ENCODE data around the gene ZNF414.
"Not testable (repeated sequence)": the region's sequence is repeated elsewhere in the genome, so short reads cannot be mapped to it uniquely, and the experiment has no call there.

ZNF414 gene

GRCh38 chr19:8517551-8518442, 3.8 kb upstream of the ZNF414 start:
- no peak for DNase-seq

DNA sequence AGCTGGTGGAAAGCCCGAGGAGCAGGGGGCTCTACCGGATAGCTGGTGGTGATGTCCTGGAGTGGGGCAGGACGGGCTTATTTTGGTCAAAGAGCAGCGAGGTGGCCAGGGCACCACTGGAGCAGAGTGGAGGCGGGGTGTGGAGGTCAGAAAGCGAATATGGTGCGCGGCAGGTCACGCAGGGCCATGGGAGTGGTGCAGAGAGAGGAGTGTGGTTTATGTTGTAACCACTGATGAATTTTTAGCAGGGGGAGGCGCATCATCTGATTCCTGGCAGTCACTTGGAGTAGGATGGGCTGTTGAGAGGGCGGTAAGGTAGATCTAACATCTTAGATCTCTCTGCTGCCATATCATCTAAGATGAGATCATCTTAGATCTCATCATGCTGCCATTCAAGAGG, 1.4 kb upstream of the ZNF414 start:
- no peak for DNase-seq

DNA sequence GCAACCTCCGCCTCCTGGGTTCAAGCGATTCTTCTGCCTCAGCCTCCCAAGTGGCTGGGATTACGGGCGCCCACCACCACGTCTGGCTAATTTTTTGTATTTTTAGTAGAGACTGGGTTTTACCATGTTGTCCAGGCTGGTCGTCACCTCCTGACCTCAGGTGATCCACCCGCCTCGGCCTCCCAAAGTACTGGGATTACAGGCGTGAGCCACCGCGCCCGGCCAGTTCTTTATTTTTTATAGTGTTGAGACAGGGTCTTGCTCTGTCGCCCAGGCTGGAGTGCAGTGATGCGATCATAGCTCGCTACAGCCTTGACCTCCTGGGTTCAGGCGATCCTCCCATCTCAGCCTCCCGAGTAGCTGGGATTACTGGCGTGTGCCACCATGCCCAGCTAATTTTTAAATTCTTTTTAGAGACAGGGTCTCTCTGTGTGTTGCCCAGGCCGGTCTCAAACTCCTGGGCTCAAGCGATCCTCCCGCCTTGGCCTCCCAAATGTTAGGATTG, 590 bp upstream of the ZNF414 start:
- not testable (repeated sequence) for DNase-seq

DNA sequence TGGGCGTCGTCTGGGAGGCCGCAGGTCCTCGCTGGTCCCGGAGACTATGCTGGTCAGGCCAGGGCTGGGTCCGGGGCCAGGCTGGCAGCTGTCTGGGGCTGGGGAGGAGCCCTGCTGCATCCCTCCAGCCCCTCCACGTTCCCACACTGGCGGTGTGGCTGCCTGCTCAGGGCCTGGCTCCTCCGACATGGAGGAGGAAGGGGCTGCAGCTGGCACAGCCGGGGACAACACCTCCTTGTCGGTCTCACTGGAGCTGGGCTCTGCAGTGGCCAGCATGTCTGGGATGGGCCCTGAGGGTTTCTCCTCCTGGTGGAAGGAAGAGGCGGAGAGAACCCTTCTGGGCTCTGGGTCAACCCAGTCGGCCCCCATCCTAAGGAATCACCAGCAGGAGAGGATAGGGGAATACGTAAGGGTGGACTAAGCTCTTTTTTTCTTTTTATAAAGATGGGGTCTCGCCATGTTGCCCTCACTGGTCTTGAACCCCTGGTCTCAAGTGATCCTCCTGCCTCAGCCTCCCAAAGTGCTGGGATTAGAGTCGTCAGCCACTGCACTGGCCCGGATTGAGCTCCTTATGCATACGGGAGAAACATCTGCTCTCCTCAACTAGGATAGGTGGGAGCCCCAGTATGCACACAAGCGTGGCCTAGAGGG, 806 bp downstream of the ZNF414 start:
- no peak for DNase-seq

DNA sequence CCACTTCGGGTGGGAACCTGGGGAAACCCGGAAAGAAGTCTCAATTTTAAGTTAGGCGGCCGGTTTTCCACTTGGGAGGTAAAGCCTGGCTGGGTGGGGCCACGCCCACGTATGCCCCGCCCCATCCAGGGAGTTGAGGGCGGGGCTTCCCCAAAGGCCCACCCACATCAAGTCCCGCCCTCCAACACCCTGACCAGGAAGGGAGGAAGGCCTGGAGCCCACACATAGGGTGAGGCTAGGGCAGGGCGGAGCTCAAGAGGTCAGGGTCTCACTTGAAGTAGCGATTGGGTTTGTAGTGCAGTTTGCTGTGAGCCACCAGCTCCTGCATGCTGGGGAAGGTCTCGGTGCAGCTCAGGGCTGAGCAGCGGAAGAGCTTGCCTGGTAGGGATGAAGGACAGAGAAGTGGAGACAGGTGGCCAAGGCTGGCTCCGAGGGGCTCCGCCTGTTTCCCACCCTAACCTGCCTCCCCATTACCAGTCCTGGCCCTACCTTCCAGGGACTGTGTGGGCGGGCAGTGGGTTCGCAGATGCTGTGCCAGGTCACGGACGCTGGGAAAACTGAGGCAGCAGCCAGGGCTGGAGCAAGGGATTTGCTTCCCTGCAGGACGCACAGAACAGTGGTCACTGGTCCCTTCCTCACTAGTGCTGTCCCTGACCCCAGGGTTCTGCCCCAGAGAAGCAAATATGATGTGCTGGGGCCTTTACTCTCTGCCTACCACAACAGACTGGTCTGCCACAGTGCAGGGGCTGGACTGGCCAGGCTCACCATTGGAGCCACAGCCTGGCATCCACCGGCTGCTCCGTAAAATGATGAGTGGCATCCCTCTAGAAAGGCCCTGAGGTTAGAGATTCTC, 1.6 kb downstream of the ZNF414 start:
- no peak for DNase-seq

DNA sequence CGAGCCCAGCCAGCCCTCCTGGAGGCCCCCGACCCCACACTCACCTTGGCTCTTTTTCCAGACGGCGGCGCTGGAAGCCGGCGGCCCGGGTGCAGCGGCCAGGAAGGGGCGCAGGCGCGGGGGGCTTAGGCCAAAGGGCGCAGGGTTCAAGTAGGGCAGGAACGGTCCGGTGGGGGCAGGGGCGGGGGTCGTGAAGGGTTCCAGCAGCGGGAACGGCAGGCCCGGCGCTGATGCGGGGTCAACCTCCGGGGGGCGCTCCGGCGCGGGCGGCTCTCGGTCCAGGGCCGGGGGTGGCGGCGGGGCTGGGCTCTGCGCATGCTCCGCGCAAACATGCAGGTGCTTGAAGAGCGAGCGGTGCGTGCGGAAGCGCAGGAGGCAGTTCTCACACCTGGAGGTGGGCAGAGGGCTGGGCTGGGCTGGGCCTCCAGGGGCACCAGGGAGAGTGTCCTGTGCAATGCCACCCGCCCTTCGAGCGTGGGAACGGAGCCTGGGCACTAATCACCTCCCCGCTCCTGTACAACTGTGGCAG, 2.3 kb downstream of the ZNF414 start:
- no peak for DNase-seq

DNA sequence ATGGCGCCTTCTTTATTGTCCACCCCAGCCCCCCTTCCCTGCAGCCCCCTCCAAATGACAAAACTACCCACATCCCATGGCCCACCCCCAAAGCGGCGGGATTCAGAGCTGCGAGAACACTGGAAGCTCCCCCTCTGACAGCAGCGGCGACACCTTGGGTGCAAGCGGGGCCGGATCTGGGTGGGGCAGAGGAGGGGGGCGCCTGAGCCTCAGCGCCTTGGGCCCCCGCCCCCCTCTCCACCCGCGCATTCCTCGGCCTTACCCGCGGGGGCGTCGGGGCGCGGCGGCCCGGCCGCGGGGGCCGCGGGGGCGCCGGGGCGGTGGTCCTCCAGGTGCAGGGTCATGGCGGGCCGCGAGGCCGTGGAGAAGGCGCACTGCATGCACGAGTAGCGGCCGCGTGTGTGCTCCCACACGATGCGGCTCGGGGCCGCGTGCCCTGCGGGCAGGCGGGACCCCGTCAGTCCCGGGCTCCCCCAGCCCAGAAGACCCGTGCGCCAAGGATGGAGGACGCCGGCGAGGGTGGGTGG, 3.3 kb downstream of the ZNF414 start:
- no peak for DNase-seq

- peak; percentile 69 for DNase-seq
Measured at GRCh38 chr19:8506402-8506957, 7.5 kb downstream of the ZNF414 start.

- peak; percentile 70 for DNase-seq
Measured at GRCh38 chr19:8505680-8506401, 8.1 kb downstream of the ZNF414 start.

GRCh38 chr19:8504919-8505318, 9.0 kb downstream of the ZNF414 start:
- no peak for DNase-seq

GRCh38 chr19:8504171-8504570, 9.8 kb downstream of the ZNF414 start:
- no peak for DNase-seq

GRCh38 chr19:8503510-8503909, 10.5 kb downstream of the ZNF414 start:
- no peak for DNase-seq

- DNase-seq, result no peak
Measured at GRCh38 chr19:8501981-8502380, 12.0 kb downstream of the ZNF414 start.

GRCh38 chr19:8501516-8501915, 12.5 kb downstream of the ZNF414 start:
- DNase-seq, result no peak

DNA sequence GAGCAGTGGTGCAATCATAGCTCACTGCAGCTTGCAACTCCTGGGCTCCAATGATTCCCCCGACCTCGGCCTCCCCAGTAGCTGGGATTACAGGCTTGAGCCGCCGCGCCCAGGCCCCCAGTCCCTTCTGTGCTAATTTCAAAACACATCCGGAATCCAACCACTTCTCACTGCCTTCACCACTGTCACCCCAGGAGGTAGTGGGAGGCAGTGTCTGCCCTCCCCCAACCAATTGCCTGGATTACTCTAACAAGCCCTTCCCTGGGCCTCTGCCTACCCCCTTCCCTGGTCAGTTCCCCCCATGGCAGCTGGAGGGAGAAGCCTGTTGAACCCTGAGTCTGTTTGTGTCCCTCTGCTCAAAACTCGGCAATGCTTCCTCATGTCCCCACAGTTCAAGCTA, 13.8 kb downstream of the ZNF414 start:
- no peak for DNase-seq

GRCh38 chr19:8499048-8499833, 14.7 kb downstream of the ZNF414 start:
- DNase-seq, result no peak

DNA sequence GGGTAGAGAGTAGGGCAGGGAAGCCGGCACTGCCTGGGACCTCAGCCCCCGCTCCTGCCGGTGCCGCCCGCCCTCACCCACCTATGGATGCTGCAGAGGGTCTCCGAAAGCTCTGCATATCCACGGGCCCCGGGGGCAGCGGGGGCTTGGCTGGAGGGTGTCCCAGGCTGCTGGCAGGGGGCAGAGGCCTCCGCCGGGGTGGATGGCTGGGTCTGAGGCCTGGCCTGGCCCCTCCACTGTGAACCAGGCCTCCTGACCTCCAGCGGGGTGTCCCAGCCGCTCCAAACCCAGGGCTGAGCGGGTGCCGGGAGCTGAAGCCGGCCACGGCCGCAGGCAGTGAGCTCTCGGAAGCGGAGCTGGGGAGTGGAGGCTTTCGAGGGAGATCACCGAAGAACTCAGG, 15.7 kb downstream of the ZNF414 start:
- DNase-seq, result no peak

GRCh38 chr19:8494158-8494557, 19.8 kb downstream of the ZNF414 start:
- DNase-seq, result no peak

DNA sequence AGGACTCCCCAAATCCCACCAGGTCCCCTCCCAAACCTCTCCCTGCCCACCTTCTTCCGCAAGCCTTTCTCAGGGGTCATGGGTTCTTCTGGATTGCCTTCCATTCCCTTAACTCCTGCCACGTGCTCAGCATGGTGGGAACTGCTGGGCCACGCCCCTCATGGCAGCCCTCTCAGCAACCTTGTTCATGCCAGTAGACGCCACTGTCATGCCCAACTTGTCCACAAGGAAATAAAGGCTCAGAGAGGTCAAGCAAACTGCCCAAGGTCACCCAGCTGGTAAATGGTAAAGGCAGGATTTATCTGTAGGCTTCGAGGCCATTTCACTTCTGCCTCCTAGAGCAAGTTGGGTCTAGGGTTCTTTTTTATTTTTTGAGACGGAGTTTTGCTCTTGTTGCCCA, 22.4 kb downstream of the ZNF414 start:
- no peak for DNase-seq

DNA sequence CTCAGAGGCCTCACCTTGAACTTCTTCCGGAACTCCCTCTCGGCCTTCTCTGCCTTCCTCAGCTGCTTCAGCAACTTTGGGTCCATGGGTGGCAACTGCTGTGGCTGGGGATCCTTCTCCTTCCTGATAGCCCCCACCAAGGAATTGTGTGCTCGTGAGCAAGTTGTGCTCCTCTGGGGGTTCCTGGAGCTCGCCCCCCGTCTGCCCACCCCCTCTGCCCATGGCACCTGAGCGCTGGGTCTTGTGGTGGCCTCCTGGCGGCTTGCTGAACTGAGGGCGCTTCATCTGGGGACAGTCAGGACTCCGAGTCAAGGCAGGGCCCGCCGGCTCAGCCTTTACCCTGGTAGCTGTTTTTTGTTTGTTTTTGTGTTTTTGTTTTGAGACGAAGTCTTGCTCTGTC, 23.1 kb downstream of the ZNF414 start:
- no peak for DNase-seq

DNA sequence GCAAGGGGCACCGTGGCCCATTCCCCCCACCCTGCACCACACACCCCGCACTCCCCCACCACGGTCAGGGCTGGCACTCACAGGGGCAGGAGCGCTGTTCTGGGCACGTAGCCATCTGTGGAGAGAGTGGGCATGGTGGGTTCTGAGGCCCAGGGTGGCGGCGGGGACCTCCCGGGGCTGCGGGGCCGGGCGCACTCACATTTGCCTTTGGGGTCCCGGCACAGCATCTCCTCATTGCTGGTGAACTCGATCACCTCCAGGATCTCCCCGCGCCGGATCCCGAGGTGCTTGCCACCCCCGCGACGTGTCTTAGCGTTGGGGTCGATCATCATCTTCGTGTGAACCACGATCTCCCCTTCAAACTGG, 23.6 kb downstream of the ZNF414 start:
- no peak for DNase-seq

Measured in NCI-H1105 treated with DMSO at 0.1 percent for 48 hours (cell line).